ENCODE measurements around the gene ARID3B.

DNA sequence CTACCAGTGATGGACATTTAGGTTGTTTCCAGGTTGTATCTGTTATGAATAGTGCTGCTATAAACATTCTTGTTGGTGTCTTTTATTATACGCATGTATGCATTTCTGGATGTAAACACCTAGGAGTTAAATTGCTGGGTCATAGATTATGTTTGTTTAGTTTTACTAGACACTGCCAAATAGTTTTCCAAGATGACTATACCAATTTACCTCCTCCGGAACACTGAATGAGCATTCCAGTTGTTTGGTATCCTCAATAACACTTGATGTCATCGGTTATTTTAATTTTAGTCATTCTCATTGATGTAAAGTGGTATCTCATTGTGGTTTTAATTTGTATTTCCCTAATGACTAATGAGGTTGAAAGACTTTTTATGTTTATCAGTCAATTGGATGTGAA, 36.6 kb upstream of the ARID3B start:
- TF ChIP-seq, protein P1, sequence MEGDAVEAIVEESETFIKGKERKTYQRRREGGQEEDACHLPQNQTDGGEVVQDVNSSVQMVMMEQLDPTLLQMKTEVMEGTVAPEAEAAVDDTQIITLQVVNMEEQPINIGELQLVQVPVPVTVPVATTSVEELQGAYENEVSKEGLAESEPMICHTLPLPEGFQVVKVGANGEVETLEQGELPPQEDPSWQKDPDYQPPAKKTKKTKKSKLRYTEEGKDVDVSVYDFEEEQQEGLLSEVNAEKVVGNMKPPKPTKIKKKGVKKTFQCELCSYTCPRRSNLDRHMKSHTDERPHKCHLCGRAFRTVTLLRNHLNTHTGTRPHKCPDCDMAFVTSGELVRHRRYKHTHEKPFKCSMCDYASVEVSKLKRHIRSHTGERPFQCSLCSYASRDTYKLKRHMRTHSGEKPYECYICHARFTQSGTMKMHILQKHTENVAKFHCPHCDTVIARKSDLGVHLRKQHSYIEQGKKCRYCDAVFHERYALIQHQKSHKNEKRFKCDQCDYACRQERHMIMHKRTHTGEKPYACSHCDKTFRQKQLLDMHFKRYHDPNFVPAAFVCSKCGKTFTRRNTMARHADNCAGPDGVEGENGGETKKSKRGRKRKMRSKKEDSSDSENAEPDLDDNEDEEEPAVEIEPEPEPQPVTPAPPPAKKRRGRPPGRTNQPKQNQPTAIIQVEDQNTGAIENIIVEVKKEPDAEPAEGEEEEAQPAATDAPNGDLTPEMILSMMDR (IDR thresholded peaks at IDR 0.05): no peak
- no peak for TF ChIP-seq POLR2A (IDR thresholded peaks at IDR 0.05)

Data from adrenal gland (tissue), 5 donors.